ENCODE results near the gene ZNF423.

ZNF423 gene

DNA sequence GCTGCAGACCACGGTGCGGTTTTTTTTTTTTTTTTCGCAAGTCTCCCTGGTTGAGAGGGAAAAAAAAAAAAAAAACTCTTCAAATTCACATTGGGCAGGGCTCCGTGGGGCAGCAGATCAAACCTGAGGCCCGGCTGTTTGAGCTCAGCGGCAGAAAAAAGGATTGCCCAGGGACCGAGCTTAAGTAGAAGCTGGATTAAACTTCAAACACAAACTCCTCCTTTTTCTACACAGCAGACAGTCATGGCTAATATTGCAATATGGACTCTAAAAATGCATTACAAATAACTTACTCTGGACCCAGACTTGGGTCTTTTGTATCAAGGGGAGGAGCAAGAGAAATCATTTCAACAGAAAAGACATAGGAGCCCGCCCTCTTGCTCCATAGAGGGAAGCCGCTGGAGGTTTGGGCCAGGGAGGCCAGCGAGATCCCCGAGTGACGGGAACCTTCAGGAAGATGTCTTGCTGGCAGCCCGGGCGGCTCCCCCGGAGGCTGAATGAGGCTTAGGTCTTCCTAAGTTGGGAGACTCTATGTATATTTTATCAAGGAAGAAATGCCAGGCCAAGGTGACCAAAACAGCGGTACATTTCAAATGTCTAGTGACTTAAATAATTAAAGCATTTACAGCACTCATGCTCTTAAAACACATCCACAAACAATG, 167.7 kb downstream of the ZNF423 start:
- Histone ChIP-seq H2AK5ac (ENCODE audit: low read length, severe bottlenecking) (no peak overlapping the region), H3K4me3 (ENCODE audit: insufficient read depth in 1 of 2, low read depth in 1 of 2, low read length in 2 of 2) (no peak overlapping the region), H3K9me3 (ENCODE audit: control insufficient read depth, low read length) (no peaks in the 10 kb centered on the region)

DNA sequence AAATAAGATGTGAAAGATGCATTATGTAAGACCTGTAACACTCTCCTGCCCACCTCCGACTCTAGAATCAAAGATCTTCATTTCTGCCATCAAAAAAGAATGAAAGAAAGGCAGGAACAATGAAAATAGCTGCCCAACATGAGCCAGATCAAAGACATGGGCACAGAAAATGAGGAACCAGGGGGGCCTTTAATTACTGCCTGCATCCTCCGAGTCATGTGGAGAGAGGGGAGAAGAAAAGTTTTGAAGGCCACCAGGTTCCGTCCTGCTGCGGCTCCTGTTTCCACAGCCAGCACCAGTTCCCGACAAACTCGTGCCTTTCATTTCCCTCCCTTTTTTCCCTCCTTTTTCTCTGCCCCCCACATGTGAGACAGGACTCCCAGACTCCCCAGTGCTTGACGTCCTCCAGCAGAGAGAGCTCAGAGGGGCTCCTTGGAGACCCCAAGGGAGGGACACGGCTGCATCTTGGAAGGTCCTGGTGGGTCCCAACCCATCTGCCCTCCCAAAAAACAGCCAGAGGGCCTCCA, 168.4 kb downstream of the ZNF423 start:
- no peak overlapping the region for H3K18ac ChIP-seq (ENCODE audit: low read depth in 1 of 2, low read length in 2 of 2)
- H2BK12ac ChIP-seq (ENCODE audit: low read length in 2 of 2): no peak overlapping the region
- DNase-seq: no peak
- no peak overlapping the region for H3K9ac ChIP-seq (ENCODE audit: low read length)
- H3K14ac ChIP-seq (ENCODE audit: low read length in 2 of 2): no peak overlapping the region
- H3K27ac ChIP-seq (ENCODE audit: low read length, poor library complexity, severe bottlenecking): no peak overlapping the region
- H4K8ac ChIP-seq (ENCODE audit: low read length): no peak overlapping the region
- H3K4me3 ChIP-seq (ENCODE audit: insufficient read depth in 1 of 2, low read depth in 1 of 2, low read length in 2 of 2): no peak overlapping the region
- peaks cover 0 to 2% of the 10 kb centered on the region in 2 experiments for H3K36me3 ChIP-seq (ENCODE audit: control insufficient read depth in 1 of 2, insufficient read depth in 2 of 2, low read depth in 1 of 2, low read length in 2 of 2)
- H3K4me2 ChIP-seq (ENCODE audit: low read length, poor library complexity, severe bottlenecking): no peak overlapping the region
- H2AFZ ChIP-seq (ENCODE audit: low read depth, low read length): no peak overlapping the region
- H2AK5ac ChIP-seq (ENCODE audit: low read length, severe bottlenecking): no peak overlapping the region
- no peak overlapping the region for H2BK120ac ChIP-seq (ENCODE audit: low read depth, low read length)
- H3K79me1 ChIP-seq (replicated peaks; ENCODE audit: low read length, poor library complexity, severe bottlenecking): no peaks in the 10 kb centered on the region
- WGBS: 81% methylated on average over 8 of the region's 8 CpGs
- H3K4me1 ChIP-seq (ENCODE audit: control insufficient read depth, insufficient read depth, low read depth, low read length): peaks cover 5% of the 10 kb centered on the region
- no peaks in the 10 kb centered on the region for H3K9me3 ChIP-seq (ENCODE audit: control insufficient read depth, low read length)
- no peak overlapping the region for H3K23ac ChIP-seq (ENCODE audit: low read length in 2 of 2)
- no peak overlapping the region for H2BK5ac ChIP-seq (ENCODE audit: low read depth, low read length, poor library complexity, severe bottlenecking)
- peaks cover 3 to 20% of the 10 kb centered on the region in 2 experiments for H3K27me3 ChIP-seq (ENCODE audit: control insufficient read depth in 1 of 2, insufficient read depth in 1 of 2, low read length in 2 of 2)
- no peak overlapping the region for H4K91ac ChIP-seq (ENCODE audit: low read length)
- H3K4ac ChIP-seq (ENCODE audit: low read depth in 1 of 2, low read length in 2 of 2): no peak overlapping the region
- H2BK15ac ChIP-seq (ENCODE audit: low read depth, poor library complexity, severe bottlenecking): no peak overlapping the region

More for the DNA sequence above, 167.7 kb downstream of the ZNF423 start:
- H2BK120ac ChIP-seq (ENCODE audit: low read depth, low read length): no peak overlapping the region
- no peak overlapping the region for H3K9ac ChIP-seq (ENCODE audit: low read length)
- no peak overlapping the region for H4K8ac ChIP-seq (ENCODE audit: low read length)
- H3K23ac ChIP-seq (ENCODE audit: low read length in 2 of 2): no peak overlapping the region
- H3K18ac ChIP-seq (ENCODE audit: low read depth in 1 of 2, low read length in 2 of 2): no peak overlapping the region
- no peak overlapping the region for H3K14ac ChIP-seq (ENCODE audit: low read length in 2 of 2)
- H3K27ac ChIP-seq (ENCODE audit: low read length, poor library complexity, severe bottlenecking): no peak overlapping the region
- peaks cover 5% of the 10 kb centered on the region for H3K4me1 ChIP-seq (ENCODE audit: control insufficient read depth, insufficient read depth, low read depth, low read length)
- no peak overlapping the region for H2BK12ac ChIP-seq (ENCODE audit: low read length in 2 of 2)
- H3K4ac ChIP-seq (ENCODE audit: low read depth in 1 of 2, low read length in 2 of 2): no peak overlapping the region
- WGBS: 83% methylated on average over 11 of the region's 16 CpGs
- DNase-seq: no peak
- peaks cover 0 to 2% of the 10 kb centered on the region in 2 experiments for H3K36me3 ChIP-seq (ENCODE audit: control insufficient read depth in 1 of 2, insufficient read depth in 2 of 2, low read depth in 1 of 2, low read length in 2 of 2)
- peaks cover 3 to 23% of the 10 kb centered on the region in 2 experiments for H3K27me3 ChIP-seq (ENCODE audit: control insufficient read depth in 1 of 2, insufficient read depth in 1 of 2, low read length in 2 of 2)
- H2AFZ ChIP-seq (ENCODE audit: low read depth, low read length): no peak overlapping the region
- no peaks in the 10 kb centered on the region for H3K79me1 ChIP-seq (replicated peaks; ENCODE audit: low read length, poor library complexity, severe bottlenecking)
- H3K4me2 ChIP-seq (ENCODE audit: low read length, poor library complexity, severe bottlenecking): no peak overlapping the region
- no peak overlapping the region for H4K91ac ChIP-seq (ENCODE audit: low read length)
- H2BK5ac ChIP-seq (ENCODE audit: low read depth, low read length, poor library complexity, severe bottlenecking): no peak overlapping the region
- H2BK15ac ChIP-seq (ENCODE audit: low read depth, poor library complexity, severe bottlenecking): no peak overlapping the region

DNA sequence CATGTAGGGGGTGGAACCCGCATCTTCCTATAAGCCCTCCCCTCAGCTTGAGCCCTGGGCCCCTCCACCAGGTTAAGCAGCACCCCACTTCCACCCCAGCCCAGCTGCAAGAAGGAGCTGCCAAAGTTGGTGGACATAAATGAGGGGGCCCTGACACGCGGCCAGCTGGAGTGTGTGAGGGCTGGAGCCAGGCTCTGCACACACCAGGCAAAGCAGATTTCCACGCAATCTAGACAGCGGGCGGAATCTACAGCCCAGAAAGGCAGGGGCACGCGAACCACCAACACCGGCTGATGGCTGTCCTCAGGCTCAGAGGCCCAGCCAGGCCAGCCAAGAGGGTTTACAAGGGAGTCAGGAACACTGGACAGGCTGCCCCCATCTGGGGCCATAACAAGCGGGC, 171.2 kb downstream of the ZNF423 start:
- Histone ChIP-seq H3K14ac (ENCODE audit: low read length in 2 of 2) (no peak overlapping the region), H3K27ac (ENCODE audit: low read length, poor library complexity, severe bottlenecking) (no peak overlapping the region), H2BK120ac (ENCODE audit: low read depth, low read length) (no peak overlapping the region), H3K23ac (ENCODE audit: low read length in 2 of 2) (peak overlapping the region in 1 of 2 experiments; percentile 43), H3K4me1 (ENCODE audit: control insufficient read depth, insufficient read depth, low read depth, low read length) (no peaks in the 10 kb centered on the region), H3K9me3 (ENCODE audit: control insufficient read depth, low read length) (no peaks in the 10 kb centered on the region), H3K79me1 (replicated peaks; ENCODE audit: low read length, poor library complexity, severe bottlenecking) (no peaks in the 10 kb centered on the region), H2BK5ac (ENCODE audit: low read depth, low read length, poor library complexity, severe bottlenecking) (no peak overlapping the region), H2BK15ac (ENCODE audit: low read depth, poor library complexity, severe bottlenecking) (no peak overlapping the region), H3K27me3 (ENCODE audit: control insufficient read depth in 1 of 2, insufficient read depth in 1 of 2, low read length in 2 of 2) (peaks cover 8 to 24% of the 10 kb centered on the region in 2 experiments), H3K36me3 (ENCODE audit: control insufficient read depth in 1 of 2, insufficient read depth in 2 of 2, low read depth in 1 of 2, low read length in 2 of 2) (peaks cover 0 to 2% of the 10 kb centered on the region in 2 experiments), H3K18ac (ENCODE audit: low read depth in 1 of 2, low read length in 2 of 2) (no peak overlapping the region), H2AK5ac (ENCODE audit: low read length, severe bottlenecking) (no peak overlapping the region), H4K91ac (ENCODE audit: low read length) (no peak overlapping the region), H3K4me2 (ENCODE audit: low read length, poor library complexity, severe bottlenecking) (no peak overlapping the region), H2BK12ac (ENCODE audit: low read length in 2 of 2) (no peak overlapping the region), H3K4ac (ENCODE audit: low read depth in 1 of 2, low read length in 2 of 2) (no peak overlapping the region), H3K4me3 (ENCODE audit: insufficient read depth in 1 of 2, low read depth in 1 of 2, low read length in 2 of 2) (no peak overlapping the region), H2AFZ (ENCODE audit: low read depth, low read length) (no peak overlapping the region), H4K8ac (ENCODE audit: low read length) (no peak overlapping the region), H3K9ac (ENCODE audit: low read length) (no peak overlapping the region)
- DNase-seq: no peak
- 90% methylated on average over 9 of the region's 10 CpGs for WGBS

DNA sequence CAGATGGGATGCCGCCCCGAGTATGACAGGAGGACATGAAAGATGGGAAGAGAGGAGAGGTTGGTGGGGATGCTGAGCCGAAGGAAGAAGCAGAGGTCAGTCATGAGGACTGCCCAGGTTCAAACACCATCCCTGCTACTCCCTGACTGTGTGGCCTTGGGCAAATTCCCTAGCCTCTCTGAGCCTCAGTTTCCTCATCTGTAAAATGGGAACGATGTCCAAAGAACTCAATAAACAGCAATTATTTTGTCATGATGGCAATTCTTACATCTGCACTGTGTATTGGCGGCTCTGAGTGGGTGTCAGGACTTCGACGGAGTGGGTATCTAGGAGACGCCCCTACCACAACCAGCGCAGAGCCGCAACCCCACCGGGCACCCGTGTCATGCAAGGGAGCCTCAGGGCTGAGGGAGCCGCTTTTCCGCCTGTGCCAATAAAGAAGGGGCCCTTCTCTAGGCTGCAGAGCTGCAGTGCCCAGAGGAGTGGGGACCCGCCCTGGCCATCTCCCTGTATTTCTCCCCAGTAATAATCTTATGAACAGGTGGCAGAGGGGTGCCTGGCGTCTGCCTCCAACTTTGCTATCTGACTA, 173.2 kb downstream of the ZNF423 start:
- Histone ChIP-seq H3K9ac (ENCODE audit: low read length) (no peak overlapping the region), H2AFZ (ENCODE audit: low read depth, low read length) (no peak overlapping the region), H3K27me3 (ENCODE audit: control insufficient read depth in 1 of 2, insufficient read depth in 1 of 2, low read length in 2 of 2) (peaks cover 8 to 19% of the 10 kb centered on the region in 2 experiments), H3K4me1 (ENCODE audit: control insufficient read depth, insufficient read depth, low read depth, low read length) (no peaks in the 10 kb centered on the region), H3K23ac (ENCODE audit: low read length in 2 of 2) (no peak overlapping the region), H3K27ac (ENCODE audit: low read length, poor library complexity, severe bottlenecking) (no peak overlapping the region), H3K79me1 (replicated peaks; ENCODE audit: low read length, poor library complexity, severe bottlenecking) (no peaks in the 10 kb centered on the region), H3K4ac (ENCODE audit: low read depth in 1 of 2, low read length in 2 of 2) (no peak overlapping the region), H2AK5ac (ENCODE audit: low read length, severe bottlenecking) (no peak overlapping the region), H2BK120ac (ENCODE audit: low read depth, low read length) (no peak overlapping the region), H3K36me3 (ENCODE audit: control insufficient read depth in 1 of 2, insufficient read depth in 2 of 2, low read depth in 1 of 2, low read length in 2 of 2) (peaks cover 0 to 2% of the 10 kb centered on the region in 2 experiments), H4K91ac (ENCODE audit: low read length) (no peak overlapping the region), H3K18ac (ENCODE audit: low read depth in 1 of 2, low read length in 2 of 2) (no peak overlapping the region), H3K4me2 (ENCODE audit: low read length, poor library complexity, severe bottlenecking) (no peak overlapping the region), H3K9me3 (ENCODE audit: control insufficient read depth, low read length) (no peaks in the 10 kb centered on the region), H3K14ac (ENCODE audit: low read length in 2 of 2) (no peak overlapping the region), H2BK5ac (ENCODE audit: low read depth, low read length, poor library complexity, severe bottlenecking) (no peak overlapping the region), H3K4me3 (ENCODE audit: insufficient read depth in 1 of 2, low read depth in 1 of 2, low read length in 2 of 2) (no peak overlapping the region), H4K8ac (ENCODE audit: low read length) (no peak overlapping the region), H2BK15ac (ENCODE audit: low read depth, poor library complexity, severe bottlenecking) (no peak overlapping the region), H2BK12ac (ENCODE audit: low read length in 2 of 2) (no peak overlapping the region)
- DNase-seq: no peak
- 95% methylated on average over 15 of the region's 16 CpGs for WGBS

All from mesenchymal stem cell (in vitro differentiated cells and primary cell).